Measurements from ENCODE around the gene TRAPPC5.

TRAPPC5 gene

DNA sequence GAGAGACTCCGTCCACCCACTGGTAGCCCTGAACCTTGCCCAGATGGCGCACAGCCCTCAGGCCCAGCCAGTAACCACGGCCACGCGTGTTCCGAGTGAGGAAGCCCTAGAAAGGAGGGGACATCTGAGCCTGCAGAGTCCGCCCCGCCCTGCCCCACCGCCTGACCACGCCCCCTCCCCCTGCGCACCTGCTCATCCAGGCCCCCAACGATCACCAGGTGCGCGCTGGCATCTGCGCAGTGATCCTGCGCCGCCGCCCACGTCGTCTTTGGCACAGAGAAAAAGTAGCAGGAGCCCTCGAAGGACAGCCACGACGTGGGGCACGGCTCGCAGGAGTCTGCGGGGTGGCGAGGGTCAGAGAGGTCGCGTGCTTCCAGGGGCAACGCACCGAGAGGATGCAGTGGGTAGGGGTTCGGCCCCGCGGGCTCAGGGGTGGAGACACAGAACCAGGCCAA is 49.2 kb downstream of the TRAPPC5 start:
- DNase-seq (ENCODE audit: extremely low read depth in 1 of 2, low read depth in 1 of 2) = no peak

DNA sequence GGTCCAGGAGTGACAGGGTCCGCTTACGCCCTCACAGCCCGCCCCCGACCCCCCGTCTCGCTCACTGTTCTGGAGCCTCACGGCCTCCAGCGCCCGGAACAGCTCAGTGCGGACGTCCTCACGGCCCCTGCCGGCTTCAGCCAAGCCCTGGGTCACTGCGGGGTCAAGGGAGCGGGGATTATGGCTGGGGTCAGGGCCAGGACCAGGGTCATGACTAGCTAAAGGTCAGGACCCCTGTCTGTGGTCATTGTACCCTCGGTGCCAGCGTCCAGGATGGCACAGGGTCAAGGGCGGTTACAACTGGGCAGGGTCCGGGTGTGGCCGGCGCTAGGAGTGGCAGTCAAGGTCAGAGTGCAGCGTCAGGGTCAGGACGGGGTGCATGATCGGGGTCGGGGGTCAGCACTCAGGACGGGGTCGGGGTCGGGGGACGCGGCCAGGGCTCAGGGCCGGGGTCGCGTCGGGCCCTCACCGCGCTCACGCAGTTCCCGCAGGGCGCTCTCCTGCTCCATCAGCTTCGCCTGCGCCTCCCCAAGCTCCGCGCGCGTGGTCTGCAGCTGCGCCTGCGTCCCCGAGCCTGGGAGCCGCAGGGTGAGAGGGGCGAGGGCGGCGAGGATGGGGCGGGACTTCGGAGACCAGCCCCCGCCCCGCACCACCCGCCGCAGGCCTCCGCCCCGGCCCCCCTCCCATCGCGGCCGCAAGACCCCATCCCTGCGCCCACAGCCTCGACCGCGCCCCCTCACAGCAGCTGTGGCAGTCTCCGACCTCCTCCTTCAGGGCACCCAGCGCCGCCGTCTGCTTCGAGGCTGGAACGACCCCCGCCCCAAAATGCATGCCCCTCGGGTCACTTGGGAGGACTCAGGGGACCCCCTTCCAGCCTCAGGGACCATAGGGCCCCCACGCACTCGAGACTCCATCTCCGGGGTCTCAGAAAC is 49.9 kb downstream of the TRAPPC5 start:
- DNase-seq (ENCODE audit: extremely low read depth in 1 of 2, low read depth in 1 of 2) = no peak

DNA sequence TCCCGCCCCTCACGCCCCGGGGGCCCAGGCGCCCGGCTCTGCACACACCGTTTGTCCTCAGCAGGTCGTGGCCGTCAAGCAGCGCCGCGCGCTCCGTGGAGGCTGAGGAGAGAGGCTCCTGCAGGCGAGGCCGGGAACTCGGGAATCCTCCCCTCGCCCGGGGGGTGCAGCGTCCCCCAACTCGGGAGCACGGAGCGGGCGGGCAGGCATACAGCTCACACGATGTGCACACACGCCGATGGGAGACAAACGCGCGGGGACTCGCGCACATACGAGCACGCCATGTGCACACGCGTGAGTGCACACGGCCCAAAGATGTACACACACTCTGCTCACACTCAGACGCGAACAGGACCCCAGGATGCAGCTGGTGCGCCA is 50.6 kb downstream of the TRAPPC5 start:
- no peak for DNase-seq (ENCODE audit: extremely low read depth in 1 of 2, low read depth in 1 of 2)

DNA sequence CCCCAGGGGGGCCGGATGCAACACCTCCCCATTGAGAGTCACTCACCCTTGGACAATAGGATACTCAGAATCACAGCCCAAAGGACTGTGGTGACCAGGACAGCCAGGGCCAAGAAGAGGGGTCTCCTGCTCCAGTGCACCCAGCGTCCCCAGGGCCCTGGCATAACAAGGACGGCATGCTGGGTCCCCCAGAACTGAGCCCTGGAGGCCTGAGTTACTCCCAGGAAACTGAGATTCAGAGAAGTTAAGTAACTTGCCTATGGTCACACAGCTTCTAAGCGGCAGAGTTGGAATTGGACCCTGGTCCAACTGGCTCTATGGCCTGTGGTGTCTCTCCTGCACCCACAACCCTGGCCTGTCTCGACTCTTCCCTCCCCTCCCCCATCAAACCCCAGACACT is 51.0 kb downstream of the TRAPPC5 start:
- DNase-seq (ENCODE audit: extremely low read depth in 1 of 2, low read depth in 1 of 2) = no peak

DNA sequence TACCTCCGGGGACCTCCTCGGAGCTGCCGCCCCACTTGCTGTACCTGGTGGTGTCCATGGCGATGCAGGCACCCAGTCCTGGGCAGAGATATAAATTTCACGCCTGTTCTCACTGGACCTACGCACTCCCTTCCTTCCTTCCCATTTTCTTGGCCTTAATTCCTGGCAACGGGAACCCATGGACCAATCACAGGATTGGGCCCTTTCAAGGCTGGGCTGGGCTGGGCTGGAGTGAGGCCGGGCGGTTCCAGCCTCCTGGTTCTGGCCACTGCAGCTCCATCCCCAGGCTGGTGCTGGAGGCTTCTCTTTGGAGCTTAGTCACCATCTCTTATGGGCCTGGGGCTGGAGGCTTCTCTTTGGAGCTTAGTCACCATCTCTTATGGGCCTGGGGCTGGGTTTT is 51.4 kb downstream of the TRAPPC5 start, which contains the start of gene CLEC4G:
Gene CLEC4G, minus strand, starts transcription at position 66 of the 400 bp plus-strand sequence. Its CDS starts 8 bp downstream, at position 58.
- no peak for DNase-seq (ENCODE audit: extremely low read depth in 1 of 2, low read depth in 1 of 2)

DNA sequence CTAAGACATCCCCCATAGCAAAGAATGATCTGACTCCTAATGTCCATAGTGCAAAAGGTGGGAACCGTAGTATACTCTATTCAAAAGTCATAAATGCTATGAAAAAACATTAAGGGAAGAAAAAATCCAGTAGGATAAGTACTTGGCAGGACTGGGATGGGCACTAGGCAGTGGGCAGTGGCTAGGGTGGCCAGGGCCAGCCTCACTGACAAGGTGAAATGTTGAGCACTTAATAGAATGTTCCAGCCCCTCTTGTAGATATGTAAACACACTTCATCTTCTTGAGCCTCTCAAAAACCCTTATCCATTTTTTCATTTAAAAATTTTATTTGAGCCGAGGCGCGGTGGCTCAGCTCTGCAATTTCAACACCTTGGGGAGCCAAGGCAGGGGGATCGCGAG is 52.7 kb downstream of the TRAPPC5 start:
- no peak for DNase-seq (ENCODE audit: extremely low read depth in 1 of 2, low read depth in 1 of 2)

DNA sequence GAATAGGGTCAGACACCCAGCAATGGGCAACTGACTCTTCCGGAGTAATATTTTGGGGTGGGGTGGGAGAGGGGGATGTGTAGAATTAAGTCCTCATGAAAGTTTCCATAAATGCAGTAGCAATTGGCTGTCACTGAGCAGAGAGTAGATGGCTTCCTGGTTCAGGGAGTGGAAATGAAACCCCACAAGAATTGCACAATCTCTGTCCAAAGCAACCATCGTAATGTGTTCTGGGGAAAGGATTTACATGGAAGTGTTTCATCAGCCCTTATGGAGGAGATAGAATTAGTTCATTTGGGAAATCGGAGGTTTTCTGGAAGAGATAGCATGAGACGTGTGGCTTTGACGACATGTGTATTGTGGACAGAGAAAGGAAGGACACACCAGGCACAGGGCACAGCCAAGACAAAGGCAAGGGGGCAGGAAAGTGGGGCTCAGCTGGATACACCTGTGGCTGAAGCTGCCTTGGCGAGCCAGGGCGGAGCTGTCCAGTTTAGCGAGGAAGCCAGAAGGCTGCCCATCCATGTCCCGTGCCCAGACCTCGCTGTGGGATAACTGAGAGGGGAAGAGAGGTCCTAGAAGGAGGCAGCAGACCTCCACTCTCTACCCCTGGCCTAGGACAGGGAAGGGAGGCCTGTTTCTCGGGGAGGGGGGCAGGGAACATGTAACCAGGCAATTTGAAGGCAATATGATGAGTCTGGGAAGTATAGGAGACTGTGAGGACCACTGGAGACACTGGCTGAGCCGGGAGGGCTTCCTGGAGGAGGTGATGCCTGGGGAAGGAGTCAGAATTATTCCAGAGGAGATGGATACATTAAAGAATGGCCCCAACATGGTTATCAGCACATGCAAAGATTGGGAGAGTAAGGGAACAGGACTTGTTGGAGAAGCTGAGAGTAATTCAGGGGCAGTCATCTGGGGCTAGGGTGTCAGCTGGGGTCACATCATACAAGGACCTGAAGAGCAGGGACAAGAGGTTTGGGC is 53.9 kb downstream of the TRAPPC5 start:
- DNase-seq (ENCODE audit: extremely low read depth in 1 of 2, low read depth in 1 of 2) = no peak

DNA sequence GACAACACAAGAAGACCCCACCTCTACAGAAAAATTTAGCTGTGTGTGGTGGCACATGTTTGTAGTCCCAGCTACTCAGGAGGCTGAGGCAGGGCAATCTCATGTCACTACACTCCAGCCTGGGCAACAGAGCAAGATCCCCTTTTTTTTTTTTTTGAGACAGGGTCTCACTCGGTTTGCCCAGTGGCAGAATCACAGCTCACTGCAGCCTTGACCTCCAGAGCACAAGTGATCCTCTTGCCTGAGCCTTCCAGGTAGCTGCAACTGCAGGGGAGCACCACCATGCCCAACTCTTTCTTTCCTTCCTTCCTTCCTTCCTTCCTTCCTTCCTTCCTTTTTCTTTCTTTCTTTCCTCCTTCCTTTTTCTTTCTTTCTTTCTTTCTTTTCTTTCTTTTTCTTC is 55.5 kb downstream of the TRAPPC5 start:
- DNase-seq (ENCODE audit: extremely low read depth in 1 of 2, low read depth in 1 of 2) = no peak

DNA sequence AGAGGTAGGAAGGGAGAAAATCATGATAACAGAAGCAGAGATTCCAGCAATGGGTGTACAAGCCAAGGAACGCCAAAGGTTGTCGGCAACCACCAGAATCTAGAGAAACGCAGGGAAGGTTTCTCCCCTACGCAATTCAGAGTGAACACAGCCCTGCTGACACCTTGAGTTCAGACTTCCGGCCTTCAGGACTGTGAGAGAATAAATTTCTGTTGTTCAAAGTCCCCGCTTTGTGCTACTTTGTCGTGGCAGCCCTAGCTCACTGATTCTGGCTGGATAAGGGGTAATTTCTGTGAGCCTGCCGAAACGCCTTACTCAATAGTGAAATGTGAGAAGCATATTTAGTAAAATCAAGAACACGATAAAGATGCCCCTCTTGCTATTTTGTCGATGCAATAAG is 56.6 kb downstream of the TRAPPC5 start:
- DNase-seq (ENCODE audit: extremely low read depth in 1 of 2, low read depth in 1 of 2) = no peak

Data from activated CD8-positive, alpha-beta memory T cell treated with anti-CD3 and anti-CD28 coated beads for 1 hour (primary cell).